VCaP (cell line): ENCODE data around the gene CRTC3.

ENCODE experiments used
- H3K27ac ChIP-seq: fragments of 450-650 bp; 2 replicates; pipeline ENCODE4 v1.5.1; 2017
- CTCF ChIP-seq: fragments of 450-650 bp; conservative IDR thresholded peaks from 2 replicates; pipeline ENCODE4 v1.5.1; 2017; ENCODE audit warnings: mild to moderate bottlenecking, moderate library complexity

CRTC3 gene

GRCh38 chr15:90560229-90560776 is 30.6 kb downstream of the CRTC3 start:
- no peak for TF ChIP-seq CTCF
- no peak overlapping the region for H3K27ac ChIP-seq

- H3K27ac ChIP-seq = no peak overlapping the region
- TF ChIP-seq CTCF = no peak
Observed at GRCh38 chr15:90561344-90562244, 31.9 kb downstream of the CRTC3 start.

- H3K27ac ChIP-seq = no peak overlapping the region
- TF ChIP-seq CTCF = no peak
Observed at GRCh38 chr15:90562669-90563068, 32.9 kb downstream of the CRTC3 start.

GRCh38 chr15:90563463-90563862 is 33.7 kb downstream of the CRTC3 start:
- TF ChIP-seq CTCF = no peak
- H3K27ac ChIP-seq = no peak overlapping the region

- no peak for TF ChIP-seq CTCF
- no peak overlapping the region for H3K27ac ChIP-seq
Observed at GRCh38 chr15:90564051-90564450, 34.3 kb downstream of the CRTC3 start.

GRCh38 chr15:90564590-90564989 is 34.9 kb downstream of the CRTC3 start:
- H3K27ac ChIP-seq = no peak overlapping the region
- TF ChIP-seq CTCF = no peak

- H3K27ac ChIP-seq = no peak overlapping the region
- TF ChIP-seq CTCF = no peak
Observed at GRCh38 chr15:90565866-90566265, 36.1 kb downstream of the CRTC3 start.
